SK-N-SH treated with all-trans-retinoic acid at 6 μM for 48 hours (cell line): Measurements from ENCODE around the gene LYSMD2.

ENCODE experiments used
- ARNTL ChIP-seq: fragments of 450-650 bp; formaldehyde crosslinking; IDR thresholded peaks from 2 replicates; pipeline ENCODE4 v1.5.0; 2020; ENCODE audit warnings: low read depth, mild to moderate bottlenecking, moderate library complexity, borderline replicate concordance
- ZC3H10 ChIP-seq: fragments of 250-450 bp; sonication (Bioruptor Pico); IDR thresholded peaks from 2 replicates; pipeline ENCODE4 v1.5.1; 2021; ENCODE audit warnings: mild to moderate bottlenecking, moderate library complexity
- TF ChIP-seq, protein P1 (sequence below): fragments of 250-450 bp; sonication (Bioruptor Pico); IDR thresholded peaks from 2 replicates; pipeline ENCODE4 v1.8.0; 2020; ENCODE audit warnings: mild to moderate bottlenecking, moderate library complexity, borderline replicate concordance
- TF ChIP-seq, protein P2 (sequence below): fragments of 250-450 bp; sonication (Bioruptor Pico); IDR thresholded peaks from 2 replicates; pipeline ENCODE4 v1.5.1; 2021; ENCODE audit warnings: mild to moderate bottlenecking, moderate library complexity
- TF ChIP-seq, protein P3 (sequence below): fragments of 250-450 bp; sonication (Bioruptor Pico); IDR thresholded peaks from 2 replicates; pipeline ENCODE4 v1.5.0; 2020; ENCODE audit warnings: mild to moderate bottlenecking, moderate library complexity

DNA sequence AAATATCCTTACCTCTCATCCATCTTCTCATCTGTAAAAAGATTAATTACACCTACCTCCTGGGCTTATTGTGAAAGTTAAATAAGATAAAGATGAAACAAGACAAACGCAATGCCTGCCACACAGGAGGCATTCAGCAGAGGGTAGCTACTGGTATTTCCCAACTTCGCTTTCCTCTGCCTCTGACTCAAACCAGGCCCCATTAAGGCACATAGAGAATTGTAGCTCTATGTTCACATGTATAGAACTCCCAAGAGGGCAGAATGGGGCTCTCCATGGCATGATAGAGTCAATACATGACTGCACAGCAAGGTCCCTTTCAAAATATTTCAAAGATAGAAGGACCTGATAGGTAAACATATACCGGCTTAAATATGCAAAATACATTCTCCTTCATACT is 1.4 kb downstream of the LYSMD2 start:
- TF ChIP-seq, protein P1, sequence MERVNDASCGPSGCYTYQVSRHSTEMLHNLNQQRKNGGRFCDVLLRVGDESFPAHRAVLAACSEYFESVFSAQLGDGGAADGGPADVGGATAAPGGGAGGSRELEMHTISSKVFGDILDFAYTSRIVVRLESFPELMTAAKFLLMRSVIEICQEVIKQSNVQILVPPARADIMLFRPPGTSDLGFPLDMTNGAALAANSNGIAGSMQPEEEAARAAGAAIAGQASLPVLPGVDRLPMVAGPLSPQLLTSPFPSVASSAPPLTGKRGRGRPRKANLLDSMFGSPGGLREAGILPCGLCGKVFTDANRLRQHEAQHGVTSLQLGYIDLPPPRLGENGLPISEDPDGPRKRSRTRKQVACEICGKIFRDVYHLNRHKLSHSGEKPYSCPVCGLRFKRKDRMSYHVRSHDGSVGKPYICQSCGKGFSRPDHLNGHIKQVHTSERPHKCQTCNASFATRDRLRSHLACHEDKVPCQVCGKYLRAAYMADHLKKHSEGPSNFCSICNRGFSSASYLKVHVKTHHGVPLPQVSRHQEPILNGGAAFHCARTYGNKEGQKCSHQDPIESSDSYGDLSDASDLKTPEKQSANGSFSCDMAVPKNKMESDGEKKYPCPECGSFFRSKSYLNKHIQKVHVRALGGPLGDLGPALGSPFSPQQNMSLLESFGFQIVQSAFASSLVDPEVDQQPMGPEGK, result no peak
- TF ChIP-seq, protein P2, sequence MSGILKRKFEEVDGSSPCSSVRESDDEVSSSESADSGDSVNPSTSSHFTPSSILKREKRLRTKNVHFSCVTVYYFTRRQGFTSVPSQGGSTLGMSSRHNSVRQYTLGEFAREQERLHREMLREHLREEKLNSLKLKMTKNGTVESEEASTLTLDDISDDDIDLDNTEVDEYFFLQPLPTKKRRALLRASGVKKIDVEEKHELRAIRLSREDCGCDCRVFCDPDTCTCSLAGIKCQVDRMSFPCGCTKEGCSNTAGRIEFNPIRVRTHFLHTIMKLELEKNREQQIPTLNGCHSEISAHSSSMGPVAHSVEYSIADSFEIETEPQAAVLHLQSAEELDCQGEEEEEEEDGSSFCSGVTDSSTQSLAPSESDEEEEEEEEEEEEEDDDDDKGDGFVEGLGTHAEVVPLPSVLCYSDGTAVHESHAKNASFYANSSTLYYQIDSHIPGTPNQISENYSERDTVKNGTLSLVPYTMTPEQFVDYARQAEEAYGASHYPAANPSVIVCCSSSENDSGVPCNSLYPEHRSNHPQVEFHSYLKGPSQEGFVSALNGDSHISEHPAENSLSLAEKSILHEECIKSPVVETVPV, result no peak
- TF ChIP-seq, protein P3, sequence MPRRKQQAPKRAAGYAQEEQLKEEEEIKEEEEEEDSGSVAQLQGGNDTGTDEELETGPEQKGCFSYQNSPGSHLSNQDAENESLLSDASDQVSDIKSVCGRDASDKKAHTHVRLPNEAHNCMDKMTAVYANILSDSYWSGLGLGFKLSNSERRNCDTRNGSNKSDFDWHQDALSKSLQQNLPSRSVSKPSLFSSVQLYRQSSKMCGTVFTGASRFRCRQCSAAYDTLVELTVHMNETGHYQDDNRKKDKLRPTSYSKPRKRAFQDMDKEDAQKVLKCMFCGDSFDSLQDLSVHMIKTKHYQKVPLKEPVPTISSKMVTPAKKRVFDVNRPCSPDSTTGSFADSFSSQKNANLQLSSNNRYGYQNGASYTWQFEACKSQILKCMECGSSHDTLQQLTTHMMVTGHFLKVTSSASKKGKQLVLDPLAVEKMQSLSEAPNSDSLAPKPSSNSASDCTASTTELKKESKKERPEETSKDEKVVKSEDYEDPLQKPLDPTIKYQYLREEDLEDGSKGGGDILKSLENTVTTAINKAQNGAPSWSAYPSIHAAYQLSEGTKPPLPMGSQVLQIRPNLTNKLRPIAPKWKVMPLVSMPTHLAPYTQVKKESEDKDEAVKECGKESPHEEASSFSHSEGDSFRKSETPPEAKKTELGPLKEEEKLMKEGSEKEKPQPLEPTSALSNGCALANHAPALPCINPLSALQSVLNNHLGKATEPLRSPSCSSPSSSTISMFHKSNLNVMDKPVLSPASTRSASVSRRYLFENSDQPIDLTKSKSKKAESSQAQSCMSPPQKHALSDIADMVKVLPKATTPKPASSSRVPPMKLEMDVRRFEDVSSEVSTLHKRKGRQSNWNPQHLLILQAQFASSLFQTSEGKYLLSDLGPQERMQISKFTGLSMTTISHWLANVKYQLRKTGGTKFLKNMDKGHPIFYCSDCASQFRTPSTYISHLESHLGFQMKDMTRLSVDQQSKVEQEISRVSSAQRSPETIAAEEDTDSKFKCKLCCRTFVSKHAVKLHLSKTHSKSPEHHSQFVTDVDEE, result no peak
- no peak for TF ChIP-seq ZC3H10 (CRISPR knock-in tag)
- TF ChIP-seq ARNTL (CRISPR knock-in tag), result no peak
